Subcutaneous abdominal adipose tissue (tissue), 5 donors: ENCODE results near the gene FAF1.
"Not testable (repeated sequence)": the region's sequence is repeated elsewhere in the genome, so short reads cannot be mapped to it uniquely, and the experiment has no call there.

Source experiments
- H3K27ac ChIP-seq: one replicate; pipeline ENCODE4 v1.7.0; 2013; ENCODE audit warnings: low read depth, mild to moderate bottlenecking, inconsistent platforms, low read length, moderate library complexity
- H3K27me3 ChIP-seq, 5 donors: one replicate each; pipeline ENCODE4 v1.7.0; 2013; ENCODE audit warnings: low read length in 5 of 5, inconsistent platforms in 1 of 5; ENCODE audit not compliant: control insufficient read depth in 5 of 5, insufficient read depth in 4 of 5
- H3K36me3 ChIP-seq, 5 donors: one replicate each; pipeline ENCODE4 v1.7.0; 2013; ENCODE audit warnings: low read length in 5 of 5; ENCODE audit not compliant: control insufficient read depth in 5 of 5, insufficient read depth in 5 of 5
- H3K4me1 ChIP-seq, 5 donors: one replicate each; pipeline ENCODE4 v1.7.0; 2013; ENCODE audit warnings: low read length in 5 of 5, mild to moderate bottlenecking in 3 of 5, moderate library complexity in 1 of 5; ENCODE audit not compliant: control insufficient read depth in 5 of 5, insufficient read depth in 5 of 5
- H3K4me3 ChIP-seq, 5 donors: one replicate each; pipeline ENCODE4 v1.7.0; 2013; ENCODE audit warnings: low read length in 5 of 5, low read depth in 1 of 5
- H3K9ac ChIP-seq, 5 donors: one replicate each; pipeline ENCODE4 v1.7.0; 2013; ENCODE audit warnings: low read length in 5 of 5, mild to moderate bottlenecking in 4 of 5, moderate library complexity in 3 of 5
- H3K9me3 ChIP-seq, 5 donors: one replicate each; pipeline ENCODE4 v1.7.0; 2013; ENCODE audit warnings: low read length in 5 of 5; ENCODE audit not compliant: control insufficient read depth in 5 of 5
- donor health status: healthy.
- donor health status: healthy.
- donor health status: healthy.
- donor health status: healthy.
- donor health status: healthy.

The FAF1 gene

GRCh38 chr1:50920409-50920808, 39.7 kb downstream of the FAF1 start:
- H3K27me3 ChIP-seq = no peaks in the 10 kb centered on the region
- no peak overlapping the region for H3K9ac ChIP-seq
- no peak overlapping the region for H3K4me3 ChIP-seq
- peaks cover 0 to 7% (median 3%) of the 10 kb centered on the region in 5 donors for H3K9me3 ChIP-seq
- no peaks in the 10 kb centered on the region for H3K36me3 ChIP-seq
- H3K27ac ChIP-seq = no peak overlapping the region
- H3K4me1 ChIP-seq = no peaks in the 10 kb centered on the region

GRCh38 chr1:50917138-50918137, 42.6 kb downstream of the FAF1 start:
- H3K4me3 ChIP-seq = no peak overlapping the region
- no peaks in the 10 kb centered on the region for H3K4me1 ChIP-seq
- no peak overlapping the region for H3K9ac ChIP-seq
- H3K27me3 ChIP-seq = no peaks in the 10 kb centered on the region
- H3K9me3 ChIP-seq = peaks cover 0 to 3% (median 0%) of the 10 kb centered on the region in 5 donors
- H3K36me3 ChIP-seq = no peaks in the 10 kb centered on the region
- H3K27ac ChIP-seq = no peak overlapping the region

GRCh38 chr1:50915621-50916020, 44.4 kb downstream of the FAF1 start:
- Histone ChIP-seq H3K9ac (no peak overlapping the region), H3K4me1 (no peaks in the 10 kb centered on the region), H3K4me3 (no peak overlapping the region), H3K9me3 (peaks cover 0 to 3% (median 0%) of the 10 kb centered on the region in 5 donors), H3K36me3 (no peaks in the 10 kb centered on the region), H3K27me3 (no peaks in the 10 kb centered on the region), H3K27ac (no peak overlapping the region)

- Histone ChIP-seq H3K4me3 (no peak overlapping the region), H3K9me3 (no peaks in the 10 kb centered on the region), H3K27me3 (no peaks in the 10 kb centered on the region), H3K36me3 (no peaks in the 10 kb centered on the region), H3K27ac (no peak overlapping the region), H3K9ac (no peak overlapping the region), H3K4me1 (no peaks in the 10 kb centered on the region)
These were observed 46.1 kb downstream of the FAF1 start for GRCh38 chr1:50913954-50914353.

- H3K9me3 ChIP-seq, H3K27me3 ChIP-seq, H3K9ac ChIP-seq: not testable (repeated sequence)
These were observed 49.7 kb downstream of the FAF1 start for GRCh38 chr1:50910356-50910755.

GRCh38 chr1:50907610-50908009, 52.5 kb downstream of the FAF1 start:
- not testable (repeated sequence) for H3K4me3 ChIP-seq, H3K36me3 ChIP-seq, H3K4me1 ChIP-seq, H3K9ac ChIP-seq, H3K27ac ChIP-seq, H3K27me3 ChIP-seq, H3K9me3 ChIP-seq

More at GRCh38 chr1:50910356-50910755, 49.7 kb downstream of the FAF1 start:
- not testable (repeated sequence) for H3K36me3 ChIP-seq, H3K4me1 ChIP-seq, H3K4me3 ChIP-seq, H3K27ac ChIP-seq

GRCh38 chr1:50906050-50906449, 54.0 kb downstream of the FAF1 start:
- not testable (repeated sequence) for H3K27me3 ChIP-seq, H3K9ac ChIP-seq, H3K36me3 ChIP-seq, H3K27ac ChIP-seq, H3K4me1 ChIP-seq, H3K9me3 ChIP-seq, H3K4me3 ChIP-seq

- H3K9me3 ChIP-seq = peaks cover 0 to 2% (median 0%) of the 10 kb centered on the region in 5 donors
- H3K4me3 ChIP-seq = no peak overlapping the region
- no peaks in the 10 kb centered on the region for H3K36me3 ChIP-seq
- no peaks in the 10 kb centered on the region for H3K27me3 ChIP-seq
- H3K27ac ChIP-seq = no peak overlapping the region
- no peaks in the 10 kb centered on the region for H3K4me1 ChIP-seq
- no peak overlapping the region for H3K9ac ChIP-seq
These were observed 57.6 kb downstream of the FAF1 start for GRCh38 chr1:50902419-50902818.

GRCh38 chr1:50901872-50902271, 58.2 kb downstream of the FAF1 start:
- H3K27me3 ChIP-seq = no peaks in the 10 kb centered on the region
- no peak overlapping the region for H3K4me3 ChIP-seq
- H3K9ac ChIP-seq = no peak overlapping the region
- no peak overlapping the region for H3K27ac ChIP-seq
- no peaks in the 10 kb centered on the region for H3K36me3 ChIP-seq
- peaks cover 0 to 2% (median 0%) of the 10 kb centered on the region in 5 donors for H3K9me3 ChIP-seq
- H3K4me1 ChIP-seq = no peaks in the 10 kb centered on the region

GRCh38 chr1:50898773-50899172, 61.3 kb downstream of the FAF1 start:
- Histone ChIP-seq H3K27me3 (no peaks in the 10 kb centered on the region), H3K4me3 (no peak overlapping the region), H3K9me3 (no peaks in the 10 kb centered on the region), H3K27ac (no peak overlapping the region), H3K9ac (no peak overlapping the region), H3K36me3 (no peaks in the 10 kb centered on the region), H3K4me1 (no peaks in the 10 kb centered on the region)
